GM18873 (cell line): ENCODE results near the gene MAPK11.

Experiments
- ATAC-seq: cut with Tn5 transposase; IDR thresholded peaks from one replicate; pipeline ENCODE4 v1.9.1; 2021; ENCODE audit warnings: mild to moderate bottlenecking, moderate library complexity, moderate number of reproducible peaks; ENCODE audit not compliant: unreplicated experiment, low FRiP score

Gene MAPK11

DNA sequence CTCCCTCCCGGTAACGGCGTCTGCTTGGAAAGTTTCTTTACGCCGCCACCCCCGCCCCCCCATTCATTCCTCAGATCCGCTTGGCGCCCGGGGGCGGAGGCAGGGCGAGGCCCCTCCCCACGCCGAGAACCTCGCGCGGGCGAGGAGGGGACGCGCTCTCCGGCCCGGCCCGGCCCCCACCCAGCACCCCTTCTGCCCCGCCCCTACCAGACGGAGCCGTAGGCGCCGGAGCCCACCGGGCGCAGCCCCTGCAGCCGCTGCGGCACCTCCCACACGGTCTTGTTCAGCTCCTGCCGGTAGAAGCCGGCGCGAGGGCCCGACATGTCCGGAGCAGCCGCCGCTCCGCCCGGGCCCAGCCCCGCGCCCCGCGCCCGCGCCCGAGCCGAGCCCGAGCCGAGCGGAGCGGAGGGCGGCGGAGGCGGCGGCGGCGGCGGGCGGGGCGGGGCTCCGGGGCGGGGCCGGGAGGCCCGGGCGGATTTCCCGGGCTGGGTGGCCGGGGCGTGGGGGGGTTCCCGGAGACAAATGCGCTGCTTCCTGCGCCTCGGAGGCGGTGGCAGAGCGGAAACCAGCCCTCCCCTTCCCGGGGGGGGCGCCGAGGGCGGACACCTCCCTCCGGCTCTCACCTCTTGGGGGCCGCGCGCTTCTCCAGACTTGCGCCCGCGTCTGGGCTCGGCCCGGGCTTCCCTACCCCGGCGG is at the start of gene MAPK11:
MAPK11 (minus strand) TSS at position 411 of the 696 bp plus-strand sequence; CDS start at position 323, 88 bp downstream.
- ATAC-seq, result no peak

- no peak for ATAC-seq
Observed at GRCh38 chr22:50319503-50319951, 49.3 kb upstream of the MAPK11 start.

- ATAC-seq, result no peak
Observed at GRCh38 chr22:50318698-50319411, 48.7 kb upstream of the MAPK11 start.

- ATAC-seq, result no peak
Observed at GRCh38 chr22:50318356-50318697, 48.1 kb upstream of the MAPK11 start.

DNA sequence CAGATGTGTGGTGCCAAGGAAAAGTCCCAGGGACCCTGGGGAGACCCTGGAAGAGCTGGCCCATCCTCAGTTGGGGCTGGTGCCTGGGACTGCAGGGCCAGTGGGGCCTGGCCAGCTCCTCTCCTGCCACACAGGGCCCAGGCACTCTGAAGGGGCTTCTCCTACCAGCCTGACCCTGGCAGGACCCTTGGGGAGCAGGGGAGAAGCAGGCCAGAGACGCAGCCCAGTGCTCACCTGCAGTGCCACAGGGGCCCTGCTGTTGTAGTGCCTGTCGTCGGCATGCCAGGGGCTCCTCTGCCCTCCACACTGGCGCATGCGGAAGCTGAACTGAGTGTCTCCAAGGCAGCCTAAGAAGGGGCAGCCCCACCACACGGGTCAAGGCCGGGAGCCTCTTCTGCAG is 47.5 kb upstream of the MAPK11 start:
- ATAC-seq, result no peak

GRCh38 chr22:50317178-50317577 is 47.0 kb upstream of the MAPK11 start:
- ATAC-seq, result no peak

DNA sequence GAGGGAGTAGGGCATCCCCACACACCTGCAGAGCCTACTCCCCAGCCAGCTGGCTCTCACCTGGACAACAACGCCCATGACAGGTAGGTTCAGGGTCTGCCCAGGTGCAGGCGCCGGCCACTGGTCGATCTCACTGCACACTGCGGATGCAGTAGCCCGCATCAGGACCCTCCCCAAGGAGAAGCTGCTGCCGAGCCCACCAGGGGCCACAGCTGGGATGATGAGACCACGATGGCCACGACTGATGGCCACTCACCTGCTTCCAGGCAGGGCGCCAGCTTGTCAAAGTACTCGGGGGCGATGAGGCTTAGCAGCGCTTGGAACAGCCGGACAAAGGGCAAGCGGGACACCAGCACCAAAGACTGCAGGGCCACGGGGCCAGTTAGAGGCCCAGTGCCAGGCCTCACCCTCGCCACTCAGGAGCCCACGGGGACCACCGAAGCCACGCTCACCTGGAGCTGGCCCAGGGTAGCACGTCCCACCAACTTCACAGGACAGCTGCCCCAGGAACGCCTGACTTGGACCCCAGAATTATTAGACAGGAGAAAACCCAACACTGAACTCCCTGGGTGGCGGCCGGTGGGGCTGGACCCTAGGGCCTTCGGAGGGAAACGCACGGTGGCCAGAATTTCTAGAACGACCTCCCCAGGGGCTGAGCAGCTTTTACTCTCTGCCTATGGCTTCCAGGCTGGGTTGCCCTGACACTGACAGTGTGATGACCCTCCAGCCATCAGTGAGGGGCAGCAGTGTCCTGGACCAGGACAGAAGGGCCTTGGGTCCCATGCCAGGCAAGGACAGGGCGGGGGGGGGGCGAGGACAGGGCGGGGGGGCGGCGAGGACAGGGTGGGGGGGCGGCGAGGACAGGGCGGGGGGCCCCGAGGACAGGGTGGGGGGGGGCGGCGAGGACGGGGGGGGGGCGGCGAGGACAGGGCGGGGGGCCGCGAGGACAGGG is 46.2 kb upstream of the MAPK11 start:
- no peak for ATAC-seq

DNA sequence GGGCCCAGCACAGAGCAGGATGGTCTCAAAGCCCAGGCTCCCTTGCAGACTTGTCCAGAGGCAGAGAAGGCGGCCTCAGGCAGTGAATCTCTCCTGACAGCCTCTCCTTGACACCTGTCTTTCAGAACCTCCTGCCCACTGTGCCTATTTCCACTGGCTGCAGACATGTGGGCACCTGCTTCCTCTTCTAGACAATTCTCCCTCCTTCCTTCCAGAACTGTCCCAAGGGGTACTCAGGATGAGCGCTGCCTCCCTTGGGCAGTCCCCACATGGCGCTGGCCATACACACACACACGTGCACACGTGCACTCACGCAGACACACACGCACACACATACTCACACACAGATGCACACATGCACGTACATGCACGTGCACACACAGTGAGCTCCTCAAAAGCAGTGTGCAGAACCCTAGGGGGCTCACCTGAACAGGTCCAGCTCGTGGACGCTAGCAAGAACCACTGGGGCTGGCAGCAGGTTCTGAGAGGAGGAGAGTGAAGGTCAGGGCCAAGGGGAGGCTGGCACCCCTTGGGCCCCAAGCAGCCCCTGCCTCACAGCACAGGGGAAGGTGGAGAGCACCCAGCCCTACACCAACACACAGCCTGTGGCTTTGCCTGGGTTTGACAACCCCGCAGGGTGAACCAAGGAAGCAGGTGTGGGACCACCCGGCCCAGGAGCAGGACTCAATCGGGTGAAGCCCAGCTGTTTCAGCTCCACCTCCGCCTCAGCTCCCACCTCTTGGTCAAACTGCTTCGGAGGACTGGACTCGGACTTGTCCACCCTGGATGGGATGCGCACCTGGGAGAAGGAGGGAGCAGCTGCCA is 45.3 kb upstream of the MAPK11 start:
- ATAC-seq, result peak; percentile 6

DNA sequence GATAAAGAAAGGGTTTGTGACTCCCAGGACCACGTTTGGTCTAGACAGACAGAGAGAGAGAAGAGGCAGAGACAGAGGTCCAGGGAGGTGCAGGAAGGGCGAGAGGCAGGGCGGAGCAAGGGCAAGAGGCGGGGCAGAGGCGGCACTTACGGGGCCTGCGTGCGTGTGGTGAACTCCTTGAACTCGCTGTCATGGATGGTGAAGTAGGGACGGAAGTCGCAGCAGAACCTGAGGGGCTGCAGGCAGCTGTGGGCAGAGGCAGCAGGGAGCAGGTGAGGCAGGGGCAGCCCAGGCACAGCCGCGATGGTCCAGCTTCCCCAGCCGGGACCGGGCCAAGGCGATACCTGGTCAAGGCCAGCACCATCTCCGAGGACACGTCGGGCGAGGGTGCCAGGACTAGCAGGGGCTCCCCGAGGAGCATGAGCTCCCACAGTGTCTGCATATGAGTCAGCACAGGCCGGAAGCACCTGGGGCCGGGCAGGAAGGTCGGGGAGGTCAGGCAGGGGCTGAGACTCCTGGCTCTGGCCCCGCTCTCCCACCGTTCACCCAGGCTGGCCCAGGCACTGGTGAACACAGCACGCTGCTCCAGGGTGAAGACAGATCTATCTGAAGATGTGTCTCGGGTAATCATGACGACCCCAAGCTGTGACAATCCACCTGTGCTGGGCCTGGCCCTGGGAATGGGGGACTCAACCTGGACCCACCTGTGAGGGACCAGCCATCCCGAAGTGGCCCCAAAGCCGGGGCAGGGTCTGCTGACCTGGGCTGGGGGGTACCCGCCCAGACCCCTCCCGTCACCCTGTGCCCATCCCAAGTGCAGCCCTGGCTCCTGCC is 44.5 kb upstream of the MAPK11 start:
- ATAC-seq, result peak; percentile 67

- no peak for ATAC-seq
Observed at GRCh38 chr22:50314081-50314454, 43.9 kb upstream of the MAPK11 start.

DNA sequence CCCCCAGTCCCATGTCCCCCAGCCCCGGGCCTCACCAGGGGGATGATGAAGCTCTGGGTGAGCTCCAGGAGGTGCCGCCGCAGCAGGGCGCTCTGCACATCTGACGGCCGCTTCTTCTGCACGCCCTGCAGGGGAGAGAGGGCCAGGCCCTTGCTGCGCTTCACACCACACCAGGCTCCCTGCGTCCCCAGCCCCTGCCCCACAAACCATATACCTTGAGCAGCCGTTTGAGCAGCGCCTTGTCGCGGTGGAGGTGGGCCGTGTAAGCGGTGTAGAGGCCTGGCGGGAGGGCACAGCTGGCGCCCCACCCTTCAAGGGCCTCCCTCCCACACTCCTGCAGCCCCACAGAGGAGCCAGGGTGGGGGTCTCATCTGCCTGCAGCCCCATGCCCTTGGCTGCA is 43.4 kb upstream of the MAPK11 start:
- ATAC-seq, result no peak

DNA sequence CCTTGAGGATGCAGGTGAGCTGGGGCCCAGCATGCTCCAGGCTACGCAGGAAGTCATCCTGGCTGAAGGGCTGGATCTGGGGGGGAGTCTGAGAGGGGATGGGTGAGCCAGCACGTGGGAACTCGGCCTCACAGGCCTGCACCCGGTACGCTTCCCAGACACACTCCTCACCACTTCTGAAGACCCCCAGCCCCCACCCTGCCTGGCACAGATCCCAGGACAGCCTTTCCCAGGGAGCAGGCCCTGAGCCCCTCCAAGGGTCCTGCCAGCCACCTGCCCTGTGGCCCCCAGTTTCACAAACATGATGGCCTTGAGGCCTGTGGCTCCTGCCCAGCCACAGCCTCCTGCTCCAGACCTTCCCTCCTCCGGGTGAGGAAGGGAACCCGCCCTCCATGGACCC is 42.8 kb upstream of the MAPK11 start:
- ATAC-seq, result no peak

DNA sequence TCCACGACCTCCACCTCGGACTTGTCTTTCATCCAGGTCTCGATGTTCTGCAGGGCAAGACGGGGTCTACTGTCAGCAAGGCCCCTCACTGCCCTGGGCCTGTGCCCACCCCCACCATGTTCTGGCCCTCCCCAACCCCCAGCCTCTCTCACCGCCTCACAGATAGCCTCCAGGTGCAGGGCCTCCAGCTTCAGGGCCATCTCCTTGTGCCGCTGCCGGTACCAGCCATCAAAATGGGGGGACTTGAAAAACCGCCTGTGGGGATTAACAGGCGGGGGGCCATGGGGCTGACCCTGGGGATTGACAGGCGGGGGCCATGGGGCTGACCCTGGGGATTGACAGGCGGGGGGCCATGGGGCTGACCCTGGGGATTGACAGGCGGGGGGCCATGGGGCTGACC is 42.2 kb upstream of the MAPK11 start:
- ATAC-seq, result no peak

DNA sequence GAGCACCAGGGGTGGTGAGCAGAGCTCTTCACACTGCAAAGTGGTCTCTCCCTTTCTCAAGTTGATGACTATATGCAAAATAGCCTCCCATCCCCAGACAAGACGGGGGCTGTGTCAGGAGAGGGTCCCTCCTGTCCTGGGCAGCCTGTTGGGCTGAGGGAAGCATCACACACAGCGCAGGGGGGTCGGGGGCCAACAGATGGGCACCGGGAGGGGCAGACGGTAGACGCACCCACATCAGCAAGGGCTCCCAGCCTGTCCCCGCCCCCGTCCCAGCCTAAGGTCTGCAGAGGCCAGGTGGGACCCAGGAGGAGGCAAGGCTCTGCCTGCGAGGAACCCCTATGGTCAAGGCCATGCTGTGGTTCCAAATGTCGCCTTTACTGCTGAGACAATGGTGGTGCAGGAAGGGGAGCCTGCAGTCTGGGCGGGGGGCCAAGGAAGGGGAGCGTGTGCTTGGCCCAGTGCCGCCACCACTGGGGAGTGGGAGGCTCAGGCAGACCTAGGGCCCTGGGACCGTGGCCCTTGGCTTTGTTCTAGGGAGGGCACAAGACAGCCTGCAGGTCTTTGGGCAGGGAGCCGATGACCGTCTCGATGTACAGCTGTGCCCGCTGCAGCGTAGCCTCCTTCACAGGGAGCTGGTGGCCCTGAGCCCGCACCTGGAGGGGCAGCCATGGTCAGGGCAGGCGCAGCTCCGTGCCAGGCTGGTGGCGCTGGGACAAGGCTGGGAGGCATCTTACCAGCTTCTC is 41.6 kb upstream of the MAPK11 start:
- ATAC-seq, result no peak

DNA sequence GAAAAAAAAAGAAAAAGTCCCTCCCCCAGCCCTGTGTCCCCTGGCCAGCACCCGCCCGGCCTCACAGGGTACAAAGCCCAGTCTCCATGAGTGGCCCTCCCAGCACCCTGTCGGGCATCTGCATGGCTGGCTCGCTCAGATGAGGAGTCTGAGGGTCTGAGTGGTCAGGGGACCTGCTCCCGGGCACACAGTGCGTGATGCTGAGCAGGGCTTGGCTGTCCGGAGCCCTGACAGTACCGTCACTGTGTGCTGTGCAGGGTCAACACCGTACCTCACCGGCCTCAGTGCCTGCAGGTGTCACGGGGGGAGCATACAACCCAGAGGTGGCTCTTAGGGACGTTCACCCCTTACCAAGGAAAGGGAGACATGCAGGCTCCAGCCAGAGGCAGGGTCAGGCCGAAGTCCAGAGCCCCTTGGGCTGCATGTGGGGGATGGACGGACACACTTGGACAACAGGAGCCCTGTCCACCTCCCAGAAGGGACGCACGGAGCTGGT is 40.8 kb upstream of the MAPK11 start:
- ATAC-seq, result no peak

GRCh38 chr22:50310031-50310722 is 40.0 kb upstream of the MAPK11 start:
- no peak for ATAC-seq

- ATAC-seq, result no peak
Observed at GRCh38 chr22:50309601-50309991, 39.4 kb upstream of the MAPK11 start.
